HG02571 (cell line): Measurements from ENCODE around the gene COL20A1.

Source experiments
- ATAC-seq: cut with Tn5 transposase; IDR thresholded peaks from one replicate; pipeline ENCODE4 v1.9.1; 2021; ENCODE audit warnings: mild to moderate bottlenecking, moderate library complexity; ENCODE audit not compliant: unreplicated experiment

Gene COL20A1

DNA sequence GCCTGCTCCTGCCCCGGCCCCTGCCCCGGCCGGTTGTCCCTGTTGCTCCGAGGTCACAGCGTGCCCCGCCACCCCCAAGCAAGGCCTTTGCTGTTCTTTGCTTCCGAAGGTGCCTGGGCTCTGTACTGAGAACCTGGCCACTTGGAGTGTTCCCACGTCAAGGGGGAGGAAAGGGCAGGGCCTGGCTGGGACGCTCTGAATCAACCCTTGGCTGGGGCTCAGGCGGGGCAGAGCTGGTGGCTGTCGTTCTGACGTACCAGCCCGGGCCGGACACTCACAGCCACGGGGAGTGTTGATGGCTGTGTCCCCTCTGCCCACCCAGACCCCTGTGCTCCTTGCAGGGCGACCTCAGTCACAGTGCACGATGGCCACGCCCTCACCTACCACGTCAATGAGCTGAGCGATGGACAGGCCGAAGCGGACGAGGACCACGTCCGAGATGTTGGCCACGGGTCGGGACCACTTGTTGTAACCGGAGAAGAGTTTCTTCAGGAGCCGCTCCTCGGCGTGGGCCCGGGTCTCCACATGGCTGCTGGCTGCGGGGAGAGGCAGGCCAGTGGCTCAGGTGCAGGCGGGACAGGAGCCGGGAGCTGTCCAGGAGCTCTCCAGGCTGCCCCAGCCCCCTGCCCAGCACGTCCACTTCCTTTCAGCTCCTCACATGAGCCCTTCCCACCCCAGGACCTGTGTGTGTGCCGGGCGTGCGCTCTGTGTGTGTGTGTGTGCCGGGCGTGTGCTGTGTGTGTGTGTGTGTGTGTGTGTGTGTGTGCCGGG is 66.4 kb downstream of the COL20A1 start:
- ATAC-seq: no peak

DNA sequence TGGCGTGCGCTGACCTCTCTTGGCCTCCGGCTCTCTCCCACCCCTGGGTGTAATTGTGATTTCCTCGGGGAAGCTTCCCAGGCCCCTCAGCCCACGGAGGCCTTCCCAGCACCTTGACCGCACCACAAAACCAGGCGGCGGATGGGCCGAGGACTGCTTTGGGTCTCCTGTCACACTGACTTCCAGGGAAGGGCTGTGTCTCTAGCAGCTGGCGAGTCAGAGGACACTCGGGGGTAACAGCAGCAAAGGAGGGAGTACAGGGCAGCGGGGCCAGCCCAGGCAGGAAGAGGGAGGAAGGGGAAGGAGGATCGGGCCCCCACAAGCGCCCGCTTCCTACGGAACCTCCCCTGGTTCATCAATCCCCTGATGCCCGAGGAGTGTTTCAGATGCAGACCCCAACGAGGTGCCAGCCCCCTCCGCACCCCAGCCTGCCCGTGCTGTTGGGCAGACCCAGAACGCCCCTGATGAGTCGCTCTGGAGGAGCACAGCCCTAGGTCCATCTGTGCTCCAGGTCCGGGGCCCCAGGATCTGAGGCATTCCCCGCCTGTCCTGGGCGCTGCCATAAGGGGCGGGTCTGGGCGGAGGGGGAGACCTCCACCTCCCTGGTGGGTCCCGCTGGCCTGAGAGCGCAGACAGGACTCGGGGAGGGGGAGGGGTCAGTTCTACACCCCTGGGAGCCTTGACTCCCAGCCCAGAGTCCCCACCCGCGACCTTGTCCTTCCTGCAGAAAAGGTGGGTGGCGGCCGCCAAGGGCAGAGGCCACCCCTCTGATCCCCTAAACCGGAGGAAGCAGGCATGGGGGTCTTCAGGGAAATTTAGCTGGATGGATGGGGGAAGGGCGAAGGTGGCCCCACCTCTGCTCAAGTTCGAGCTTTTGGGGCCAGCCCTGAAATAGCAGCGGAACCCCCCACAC is 67.2 kb downstream of the COL20A1 start:
- no peak for ATAC-seq

- ATAC-seq: no peak
These were observed 68.0 kb downstream of the COL20A1 start, which contains the start of gene CHRNA4 for GRCh38 chr20:63360850-63361518. Gene CHRNA4, minus strand, starts transcription at chr20:63361349. Its CDS starts 184 bp downstream, at chr20:63361165.

DNA sequence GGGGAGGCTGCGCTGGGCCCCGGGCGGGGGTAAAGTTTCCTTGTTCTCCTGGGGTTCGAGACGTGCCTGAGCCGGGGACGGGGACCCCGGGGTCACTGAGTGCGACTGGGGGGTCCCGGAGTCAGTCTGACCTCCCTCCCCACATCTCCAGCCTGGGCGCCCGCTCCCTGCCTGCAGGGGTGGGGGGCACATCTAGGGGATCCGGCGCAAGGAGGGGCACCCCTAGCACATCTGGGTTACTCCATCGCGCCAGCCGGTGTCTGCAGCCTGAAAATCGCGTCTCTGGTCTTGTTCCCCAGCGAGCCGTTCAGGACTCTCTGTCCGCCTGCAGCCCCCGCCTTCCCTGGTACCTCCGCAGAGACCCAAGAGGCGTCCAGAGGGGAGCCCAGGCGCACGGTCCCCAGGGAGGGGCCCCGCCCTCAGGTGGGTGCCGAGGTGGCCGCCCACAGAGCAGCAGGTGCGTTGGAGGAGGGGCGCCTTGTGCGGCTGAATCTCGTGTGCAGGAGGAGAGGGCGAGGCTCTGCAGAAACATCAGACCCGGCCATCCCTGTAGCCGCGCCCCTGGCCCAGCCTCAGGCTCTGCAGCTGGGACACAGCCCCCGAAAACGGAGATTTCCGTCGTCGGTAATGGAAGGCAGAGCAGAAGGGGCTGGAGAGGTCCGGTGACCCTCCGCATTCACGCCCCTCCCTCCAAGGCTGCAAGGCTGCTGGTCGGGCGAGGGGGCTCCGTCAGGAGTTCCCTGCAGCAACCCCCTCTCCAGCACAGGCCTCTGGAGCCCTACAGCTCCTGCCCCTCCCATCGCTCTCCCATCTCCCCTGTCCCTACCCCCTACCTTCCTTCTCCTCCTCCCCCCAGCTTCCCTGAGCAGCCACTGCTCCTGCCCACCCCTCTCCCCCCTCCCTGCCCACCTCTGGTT is 68.8 kb downstream of the COL20A1 start:
- no peak for ATAC-seq

GRCh38 chr20:63362436-63363009 is 69.5 kb downstream of the COL20A1 start:
- no peak for ATAC-seq

DNA sequence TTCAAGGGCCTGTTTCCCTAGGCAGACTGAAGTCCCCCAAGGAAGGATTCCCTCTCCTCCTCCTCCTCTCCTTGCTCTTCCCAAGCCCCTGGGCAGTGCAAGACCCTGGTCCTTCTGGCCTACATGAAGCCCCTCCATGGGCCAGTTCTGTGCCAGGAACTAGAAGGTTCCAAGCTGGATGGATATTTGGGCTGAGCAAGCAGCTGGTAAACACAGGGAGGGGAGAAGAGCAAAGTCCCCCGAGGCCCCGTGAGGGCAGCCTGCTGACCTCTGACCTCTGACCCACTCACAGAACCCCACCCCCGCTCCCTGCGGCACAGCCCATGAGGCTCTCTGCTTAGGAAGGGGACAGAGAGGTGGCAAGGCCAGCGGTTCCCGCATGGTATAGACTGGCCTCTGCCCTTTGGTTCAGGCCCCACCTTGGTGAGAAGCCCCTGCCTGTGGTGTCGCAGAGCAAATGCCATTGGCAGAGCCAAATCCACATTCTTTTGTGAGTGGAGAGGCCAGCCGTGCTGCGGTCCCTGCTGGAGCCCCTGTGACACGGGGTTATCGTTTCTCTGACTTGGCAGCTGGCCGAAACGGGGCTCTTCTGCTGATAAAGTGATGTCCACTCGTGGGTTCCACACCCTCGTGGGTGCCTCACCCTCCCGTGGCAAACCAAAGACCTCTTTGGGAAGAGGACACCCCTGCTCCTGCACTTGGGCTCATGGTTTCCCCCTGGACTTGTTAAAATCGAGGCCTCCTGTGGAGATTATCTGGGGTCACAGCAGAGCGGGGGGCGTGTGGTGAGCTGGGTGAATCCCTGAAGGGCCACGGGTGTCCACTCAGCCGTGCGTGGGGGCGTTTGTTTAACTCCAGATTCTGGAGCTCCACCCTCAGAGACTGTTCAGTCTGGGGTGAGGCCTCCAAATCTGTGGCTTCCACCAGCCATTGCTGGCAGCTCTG is 70.3 kb downstream of the COL20A1 start:
- ATAC-seq: no peak

GRCh38 chr20:63363981-63364561 is 71.1 kb downstream of the COL20A1 start:
- no peak for ATAC-seq

DNA sequence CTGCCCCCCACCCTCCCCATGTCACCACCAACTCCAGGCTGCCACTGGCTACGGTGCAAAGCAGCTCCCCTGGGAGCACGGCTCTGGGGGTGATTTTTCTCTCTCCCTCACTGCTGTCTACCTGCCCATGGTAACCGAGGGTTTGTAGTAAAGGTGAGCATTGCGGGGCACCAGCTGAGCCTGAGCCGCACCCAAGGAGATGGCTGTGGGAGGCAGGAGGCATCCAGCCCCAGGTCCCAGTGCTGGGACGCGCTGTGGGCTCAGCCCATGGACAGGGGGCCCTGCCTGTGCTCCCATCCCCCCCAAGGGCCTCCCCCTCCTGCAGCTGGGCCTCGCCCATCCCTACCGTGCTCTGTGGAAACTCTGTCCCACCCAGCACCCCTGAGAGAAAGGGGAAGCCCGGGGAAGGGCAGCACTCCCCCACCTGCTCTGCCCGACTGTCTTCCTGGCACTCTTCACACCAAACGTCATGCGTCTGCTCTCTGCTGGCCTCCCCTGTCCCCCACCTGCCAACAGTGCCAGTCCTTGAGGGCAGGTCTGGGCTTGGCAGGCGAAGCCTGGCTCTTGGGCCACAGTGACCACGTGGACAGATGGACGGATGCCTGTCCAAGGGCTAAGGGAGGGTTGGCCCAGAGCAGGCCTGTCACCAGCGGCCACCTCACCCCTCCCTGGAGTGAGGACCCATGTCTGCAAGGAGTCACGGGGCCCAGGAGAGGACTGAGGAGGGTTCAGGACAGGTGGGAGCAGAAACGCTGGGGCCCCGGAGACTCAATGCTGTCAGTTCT is 72.0 kb downstream of the COL20A1 start:
- no peak for ATAC-seq

DNA sequence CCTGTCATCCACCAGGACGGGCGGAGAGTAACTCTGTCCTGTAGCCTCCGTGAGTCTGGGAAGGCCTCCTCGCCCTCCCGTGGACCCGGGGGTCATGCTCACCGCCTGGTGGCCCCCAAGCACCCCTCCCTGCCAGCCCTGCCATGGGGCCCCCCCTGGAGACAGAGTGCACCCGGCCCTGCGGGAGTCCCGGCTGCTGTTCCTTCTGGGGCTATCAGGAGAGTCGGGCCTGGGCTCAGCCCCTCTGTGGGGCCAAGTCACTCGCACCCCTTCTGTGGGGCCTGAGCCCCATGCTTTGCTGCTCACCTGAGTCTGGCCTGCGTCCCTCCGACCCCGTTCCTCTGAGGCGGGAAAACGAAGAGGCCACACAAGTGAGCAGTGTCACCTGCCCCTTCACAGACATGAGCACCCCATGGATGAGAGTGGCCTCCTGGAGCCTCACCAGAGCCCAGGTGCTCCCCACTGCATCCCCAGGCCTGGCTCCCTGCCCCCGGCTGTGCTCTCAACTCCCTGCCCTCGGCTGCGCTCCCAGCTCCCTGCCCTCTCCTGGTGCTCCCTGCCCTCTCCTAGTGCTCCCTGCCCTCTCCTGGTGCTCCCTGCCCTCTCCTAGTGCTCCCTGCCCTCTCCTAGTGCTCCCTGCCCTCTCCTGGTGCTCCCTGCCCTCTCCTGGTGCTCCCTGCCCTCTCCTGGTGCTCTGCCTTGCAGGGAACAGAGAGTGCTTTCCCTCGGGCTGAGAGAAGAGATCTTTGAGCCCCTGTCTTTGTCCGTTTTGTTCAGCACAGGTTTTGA is 72.8 kb downstream of the COL20A1 start:
- no peak for ATAC-seq

DNA sequence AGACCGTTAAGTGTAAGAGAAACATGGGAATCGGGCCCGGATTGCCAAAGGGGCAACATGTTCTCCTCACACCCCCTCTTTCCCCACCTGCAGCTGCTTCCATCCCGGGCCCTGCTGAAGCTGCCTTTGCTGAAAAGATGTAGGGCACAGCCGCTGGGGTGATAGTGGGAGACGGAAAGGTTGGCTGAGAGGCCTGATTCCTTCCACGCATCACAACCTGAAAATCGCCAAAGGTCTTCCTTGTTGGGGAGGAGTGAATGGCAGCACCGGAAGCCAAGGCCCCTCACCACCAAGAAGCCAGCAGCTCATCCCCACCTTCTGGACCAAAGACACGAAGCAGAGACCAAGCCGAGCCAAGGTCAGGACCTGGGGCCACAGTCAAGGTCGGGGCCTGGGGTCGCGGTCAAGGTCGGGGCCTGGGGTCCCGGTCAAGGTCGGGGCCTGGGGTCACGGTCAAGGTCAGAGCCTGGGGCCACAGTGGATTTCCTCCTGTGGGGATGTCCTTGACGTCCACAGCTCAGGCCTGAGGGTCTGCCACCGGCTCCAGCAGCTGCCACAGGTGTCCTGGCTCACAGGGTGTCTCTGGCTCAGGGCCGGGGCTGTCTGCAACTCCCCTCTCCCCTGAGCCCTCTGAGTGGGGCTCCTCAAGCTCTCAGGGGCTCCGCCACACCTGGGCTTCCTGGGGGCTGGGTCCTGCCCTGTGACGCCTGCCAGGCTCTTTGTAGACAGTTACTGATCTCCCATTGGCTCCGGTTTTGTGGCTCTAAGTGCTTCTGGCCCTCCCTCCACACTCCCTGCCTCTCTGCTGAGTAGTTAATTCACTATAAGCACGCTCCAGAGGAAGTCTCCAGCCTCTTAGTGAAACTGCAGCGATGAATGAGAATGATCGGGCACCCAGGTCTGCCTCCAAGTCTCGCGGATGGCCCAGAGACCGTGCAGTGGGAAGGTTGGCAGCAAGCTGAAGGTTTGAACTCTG is 73.7 kb downstream of the COL20A1 start:
- ATAC-seq: no peak

- ATAC-seq: no peak
These were observed 74.6 kb downstream of the COL20A1 start for GRCh38 chr20:63367446-63368055.

DNA sequence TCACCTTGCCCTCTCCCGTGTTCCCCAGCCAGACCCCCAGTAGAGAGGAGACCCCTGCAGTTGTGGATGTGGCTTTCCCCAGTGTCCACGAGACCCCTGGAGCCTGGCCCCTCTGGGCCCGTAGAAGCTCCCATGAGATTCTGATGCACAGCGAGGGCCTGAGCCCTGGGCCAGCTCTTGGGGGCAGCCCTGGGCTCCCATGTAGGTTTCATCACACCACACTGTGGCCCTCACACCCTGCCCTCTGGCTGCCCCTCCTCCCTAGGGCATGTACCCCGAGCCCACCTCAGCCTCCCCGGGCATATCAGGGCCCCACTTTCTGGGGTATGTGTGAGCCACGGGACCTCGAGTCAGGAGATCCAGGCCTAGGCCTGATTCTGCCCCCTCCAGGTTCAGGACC is 75.2 kb downstream of the COL20A1 start:
- ATAC-seq: no peak

GRCh38 chr20:63369024-63369530 is 76.1 kb downstream of the COL20A1 start:
- ATAC-seq: no peak

- no peak for ATAC-seq
These were observed 77.0 kb downstream of the COL20A1 start for GRCh38 chr20:63369724-63370617.
